AG09319 (cell line): ENCODE data around the gene ITGAX.

ENCODE experiments used
- DNase-seq: peaks from one replicate; pipeline ENCODE4 v3.0.0-alpha.2; 2010; ENCODE audit warnings: low read depth; ENCODE audit errors: extremely low read depth
- TF ChIP-seq, protein P1 (sequence below): IDR thresholded peaks from 2 replicates; pipeline ENCODE4 v1.5.1; 2011; ENCODE audit warnings: low read depth, mild to moderate bottlenecking, inconsistent platforms, low read length, moderate library complexity

ITGAX gene

GRCh38 chr16:31377210-31377903, 22.4 kb downstream of the ITGAX start:
- TF ChIP-seq, protein P1, sequence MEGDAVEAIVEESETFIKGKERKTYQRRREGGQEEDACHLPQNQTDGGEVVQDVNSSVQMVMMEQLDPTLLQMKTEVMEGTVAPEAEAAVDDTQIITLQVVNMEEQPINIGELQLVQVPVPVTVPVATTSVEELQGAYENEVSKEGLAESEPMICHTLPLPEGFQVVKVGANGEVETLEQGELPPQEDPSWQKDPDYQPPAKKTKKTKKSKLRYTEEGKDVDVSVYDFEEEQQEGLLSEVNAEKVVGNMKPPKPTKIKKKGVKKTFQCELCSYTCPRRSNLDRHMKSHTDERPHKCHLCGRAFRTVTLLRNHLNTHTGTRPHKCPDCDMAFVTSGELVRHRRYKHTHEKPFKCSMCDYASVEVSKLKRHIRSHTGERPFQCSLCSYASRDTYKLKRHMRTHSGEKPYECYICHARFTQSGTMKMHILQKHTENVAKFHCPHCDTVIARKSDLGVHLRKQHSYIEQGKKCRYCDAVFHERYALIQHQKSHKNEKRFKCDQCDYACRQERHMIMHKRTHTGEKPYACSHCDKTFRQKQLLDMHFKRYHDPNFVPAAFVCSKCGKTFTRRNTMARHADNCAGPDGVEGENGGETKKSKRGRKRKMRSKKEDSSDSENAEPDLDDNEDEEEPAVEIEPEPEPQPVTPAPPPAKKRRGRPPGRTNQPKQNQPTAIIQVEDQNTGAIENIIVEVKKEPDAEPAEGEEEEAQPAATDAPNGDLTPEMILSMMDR: no peak
- DNase-seq: no peak

DNA sequence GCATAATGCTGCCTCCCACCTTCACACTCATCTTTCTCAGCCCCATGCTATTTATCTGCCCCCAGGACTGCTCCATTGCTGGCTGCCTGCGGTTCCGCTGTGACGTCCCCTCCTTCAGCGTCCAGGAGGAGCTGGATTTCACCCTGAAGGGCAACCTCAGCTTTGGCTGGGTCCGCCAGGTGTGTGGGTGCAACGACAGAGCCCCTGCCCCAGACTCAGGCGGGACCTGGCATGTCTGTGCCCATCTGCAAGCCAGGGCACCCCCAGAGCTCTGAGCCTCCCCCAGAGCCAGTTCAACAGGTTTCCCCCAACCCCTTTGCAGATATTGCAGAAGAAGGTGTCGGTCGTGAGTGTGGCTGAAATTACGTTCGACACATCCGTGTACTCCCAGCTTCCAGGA, 25.2 kb downstream of the ITGAX start:
- no peak for DNase-seq
- TF ChIP-seq, protein P1: no peak

DNA sequence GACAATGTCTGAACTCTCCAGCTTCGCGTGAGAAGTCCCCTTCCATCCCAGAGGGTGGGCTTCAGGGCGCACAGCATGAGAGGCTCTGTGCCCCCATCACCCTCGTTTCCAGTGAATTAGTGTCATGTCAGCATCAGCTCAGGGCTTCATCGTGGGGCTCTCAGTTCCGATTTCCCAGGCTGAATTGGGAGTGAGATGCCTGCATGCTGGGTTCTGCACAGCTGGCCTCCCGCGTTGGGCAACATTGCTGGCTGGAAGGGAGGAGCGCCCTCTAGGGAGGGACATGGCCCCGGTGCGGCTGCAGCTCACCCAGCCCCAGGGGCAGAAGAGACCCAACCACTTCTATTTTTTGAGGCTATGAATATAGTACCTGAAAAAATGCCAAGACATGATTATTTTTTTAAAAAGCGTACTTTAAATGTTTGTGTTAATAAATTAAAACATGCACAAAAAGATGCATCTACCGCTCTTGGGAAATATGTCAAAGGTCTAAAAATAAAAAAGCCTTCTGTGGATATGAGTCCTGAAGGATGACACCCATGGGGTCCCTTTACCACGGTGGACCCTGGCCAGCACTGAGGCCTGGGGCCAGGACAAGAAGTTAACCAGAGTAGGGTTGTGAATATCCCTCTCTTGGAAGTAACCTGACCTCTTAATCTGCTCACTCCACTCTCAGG, 27.6 kb downstream of the ITGAX start:
- no peak for DNase-seq
- TF ChIP-seq, protein P1: peak; percentile 70

GRCh38 chr16:31385680-31386079, 30.7 kb downstream of the ITGAX start:
- DNase-seq: no peak
- TF ChIP-seq, protein P1: no peak

- DNase-seq: no peak
- TF ChIP-seq, protein P1: no peak
Measured at GRCh38 chr16:31386157-31386984, 31.4 kb downstream of the ITGAX start.

DNA sequence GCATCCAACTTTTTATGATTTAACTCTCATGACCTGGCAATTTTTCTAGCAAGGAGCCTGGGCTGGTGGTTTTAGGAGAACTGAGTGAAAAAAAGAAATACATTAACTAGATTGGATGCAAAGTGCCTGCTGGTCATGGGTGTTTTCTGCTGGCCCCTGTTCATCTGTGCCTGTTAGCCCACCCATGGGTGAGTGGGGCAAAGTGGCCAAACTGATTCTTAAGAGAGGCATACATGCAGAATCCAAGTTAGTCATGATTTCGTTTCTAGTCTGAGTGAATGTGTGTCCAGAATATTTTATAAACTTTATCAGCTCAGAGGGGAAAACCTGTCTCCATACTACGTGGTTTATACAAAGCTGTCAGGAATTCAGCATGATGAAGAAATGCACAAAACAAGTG, 33.6 kb downstream of the ITGAX start:
- TF ChIP-seq, protein P1: no peak
- DNase-seq: no peak

GRCh38 chr16:31390504-31391041, 35.6 kb downstream of the ITGAX start:
- TF ChIP-seq, protein P1: no peak
- DNase-seq: no peak
